A673 (cell line): ENCODE measurements around the gene CMYA5.

Experiments
- CTCF ChIP-seq: fragments of 300-800, 200-600 bp; sonication (generic); conservative IDR thresholded peaks from 2 replicates; pipeline ENCODE4 v1.5.1; 2017; ENCODE audit warnings: low read depth, mild to moderate bottlenecking, antibody characterized with exemption, low read length, moderate library complexity, mixed read lengths
- EZH2 ChIP-seq: fragments of 200-600 bp; sonication (generic); IDR thresholded peaks from 2 replicates; pipeline ENCODE4 v1.6.1; 2017; ENCODE audit warnings: borderline replicate concordance, low read depth, mild to moderate bottlenecking, mixed read lengths, antibody characterized with exemption, low read length; ENCODE audit not compliant: poor library complexity, severe bottlenecking

GRCh38 chr5:79642210-79642609 lies 47.4 kb upstream of the CMYA5 start:
- TF ChIP-seq CTCF: no peak
- no peak for TF ChIP-seq EZH2
